Lung (tissue), 5 donors: ENCODE results near the gene RAP1GAP2. TPM values are rescaled to one million over a fixed set of nuclear protein-coding genes. Genes with fewer than 3 reads are reported as not detected.

Source experiments
- polyA plus RNA-seq, 2 donors: library from polyadenylated mRNA; stranded (reverse); fragments of 200-250 nt; gene quantifications; one replicate each; pipeline ENCODE4 v1.2.1, GENCODE V29; 2013
- small RNA-seq: library from RNA; depleted of rRNA; stranded (forward); fragments of <200 nt; gene quantifications from one replicate; pipeline ENCODE3, GENCODE V24; 2014; ENCODE audit warnings: low replicate concordance
- total RNA-seq, 2 donors: library from RNA; depleted of rRNA in 1 of 2; stranded (reverse); fragments of >200 nt in 1 of 2; gene quantifications; one replicate each; pipeline ENCODE4 v1.2.1, GENCODE V29; 2014 to 2021
- donor health status: Bipolar disorder and iron deficiency.
- donor health status: healthy.
- donor health status: DM: yes; HTN: yes; CAD: no.

Gene RAP1GAP2
- total and polyA plus RNA-seq, 4 donors = 5.3 to 16.7 (median 6.0) TPM

Small RNA genes lying within 50 kb of the gene (small RNA-seq; reads per million reads assigned to genes)
- gene MIR1253 (not detected), gene hsa-mir-1253 (not detected)

Other genes starting within 250 kb of the RAP1GAP2 start
- gene PAFAH1B1, start 202.8 kb upstream of the RAP1GAP2 start, total RNA-seq = 100 to 1,000 TPM; 116 to 182 TPM
- 10 to 100 TPM; 53.4 to 54.6 TPM for gene PAFAH1B1, start 202.8 kb upstream of the RAP1GAP2 start, polyA plus RNA-seq
- 10 to 100 TPM; 29.7 to 80.5 TPM for gene CLUH, start 84.7 kb upstream of the RAP1GAP2 start, total RNA-seq
- gene CLUH, start 84.7 kb upstream of the RAP1GAP2 start, polyA plus RNA-seq = 10 to 100 TPM; 42.0 to 42.2 TPM
- gene CCDC92B, start 46.8 kb upstream of the RAP1GAP2 start, total RNA-seq = under 1 TPM; 0.06 to 0.89 TPM
- gene CCDC92B, start 46.8 kb upstream of the RAP1GAP2 start, polyA plus RNA-seq = under 1 TPM; 0.03 to 0.10 TPM